ENCODE data around the gene PRKCI. TPM values are rescaled to one million over a fixed set of nuclear protein-coding genes. Genes with fewer than 3 reads are reported as not detected.
A peak's percentile ranks its signal among the peaks of the same experiment; 100 is the strongest.
"Not testable (repeated sequence)": the region's sequence is repeated elsewhere in the genome, so short reads cannot be mapped to it uniquely, and the experiment has no call there.

The PRKCI gene
- total RNA-seq, 1 experiment from 2014 or later = 21.8 TPM

DNA sequence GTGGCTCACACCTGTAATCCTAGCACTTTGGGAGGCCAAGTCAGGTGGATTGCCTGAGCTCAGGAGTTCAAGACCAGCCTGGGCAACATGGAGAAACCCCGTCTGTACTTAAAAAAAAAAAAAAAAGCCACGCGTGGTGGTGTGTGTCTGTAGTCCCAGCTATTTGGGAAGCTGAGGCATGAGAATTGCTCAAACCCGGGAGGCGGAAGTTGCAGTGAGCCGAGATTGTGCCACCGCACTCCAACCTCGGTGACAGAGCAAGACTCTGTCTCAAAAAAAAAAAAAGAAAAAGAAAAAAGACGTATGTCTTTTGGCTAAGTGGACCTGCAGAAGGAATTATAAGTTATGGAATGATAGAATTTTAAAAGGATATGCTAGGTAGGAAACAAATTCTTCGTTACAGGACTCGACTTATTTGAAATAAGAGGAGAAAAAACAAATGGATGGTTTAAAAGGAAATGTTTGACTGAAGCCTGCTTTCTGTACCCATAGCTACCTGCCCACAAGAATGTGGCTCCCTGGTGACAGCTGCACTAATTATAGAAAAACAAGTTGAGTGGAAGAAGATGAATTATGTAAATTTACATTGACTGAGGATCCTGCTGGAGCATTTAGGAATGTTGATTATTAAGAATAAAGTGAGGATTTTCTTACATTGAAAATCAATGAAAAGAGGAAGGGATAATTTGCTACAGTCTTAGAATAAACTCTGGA is 99.3 kb downstream of the PRKCI start:
- in situ Hi-C loops (cut with HindIII; ENCODE audit: low pct_unique_long_range_greater_than_20kb, low sequenced_read_pairs) = no loop called here
- DNase-seq (ENCODE audit: low read depth, low spot score) = no peak

DNA sequence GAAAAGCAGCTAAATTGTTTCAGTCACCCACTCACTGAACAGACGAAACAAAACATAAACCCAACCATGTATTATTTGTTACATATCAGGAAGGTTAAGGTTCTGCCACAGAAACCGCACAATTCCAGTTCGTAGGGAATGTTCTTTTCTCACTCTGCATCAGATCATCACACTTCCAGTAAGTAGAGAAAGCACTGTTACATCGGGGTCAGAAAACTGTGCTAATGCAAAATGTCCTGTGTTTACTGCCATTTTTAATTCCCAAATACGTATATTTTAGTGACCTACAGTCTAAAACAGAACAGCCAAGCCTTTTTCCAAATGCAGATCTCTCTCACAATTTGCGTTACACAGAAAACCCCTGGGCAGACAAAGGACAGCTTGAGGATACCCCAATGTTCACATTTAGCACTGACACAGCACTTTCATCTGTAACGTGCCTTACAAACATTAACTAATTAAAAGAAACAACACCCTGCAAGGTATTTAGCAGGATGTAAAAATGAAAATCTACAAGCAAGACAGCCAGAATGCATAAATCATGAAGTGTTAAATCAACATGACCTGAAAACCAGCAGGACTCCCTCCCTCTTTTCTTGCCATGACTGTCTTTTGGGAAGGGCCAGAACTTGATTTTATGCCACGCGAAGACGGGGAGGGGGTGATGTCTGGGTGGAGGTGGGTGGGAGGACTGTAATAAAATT is 100.5 kb downstream of the PRKCI start:
- no peak for DNase-seq (ENCODE audit: low read depth, low spot score)
- in situ Hi-C loops (cut with HindIII; ENCODE audit: low pct_unique_long_range_greater_than_20kb, low sequenced_read_pairs) = no loop called here

DNA sequence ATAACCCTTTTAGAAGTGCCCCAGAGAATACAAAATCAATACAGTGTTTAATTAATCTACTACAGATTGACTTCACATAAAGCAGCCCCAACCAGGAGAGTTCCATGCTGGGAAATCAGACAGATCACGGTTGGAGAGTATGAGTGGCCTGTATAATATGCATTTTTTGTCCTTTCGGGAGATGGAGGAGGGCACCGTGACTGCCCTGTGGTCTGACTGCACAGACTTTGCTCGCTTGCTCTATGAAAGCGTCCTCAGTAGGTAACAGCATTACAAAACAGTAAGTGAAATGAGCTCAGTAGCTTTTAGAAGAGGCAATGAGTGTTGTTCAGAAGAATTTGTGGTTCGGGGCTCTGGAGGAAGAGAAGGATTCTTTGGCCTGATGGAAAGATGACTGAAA is 101.1 kb downstream of the PRKCI start:
- in situ Hi-C loops (cut with HindIII; ENCODE audit: low pct_unique_long_range_greater_than_20kb, low sequenced_read_pairs) = no loop called here
- no peak for DNase-seq (ENCODE audit: low read depth, low spot score)

DNA sequence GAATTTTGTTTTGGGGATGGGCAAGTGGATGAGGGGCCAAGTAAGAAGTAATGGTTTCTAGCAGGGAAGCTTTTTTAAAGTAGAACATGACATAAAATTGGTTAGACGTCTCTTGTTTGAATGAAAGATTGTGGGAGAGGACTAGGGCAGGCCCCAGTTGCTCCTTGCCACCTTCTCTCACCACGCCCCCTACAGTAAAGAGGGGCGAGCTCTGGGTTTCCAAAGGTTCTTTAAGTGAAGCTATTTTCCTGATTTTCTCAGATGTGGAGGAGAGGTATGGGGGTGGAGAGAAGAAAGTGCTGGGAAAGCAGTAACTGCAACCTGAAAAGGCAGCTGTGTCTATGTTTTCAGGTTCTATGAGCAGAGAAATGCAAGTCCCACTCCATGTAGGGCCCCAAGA is 102.7 kb downstream of the PRKCI start:
- in situ Hi-C loops (cut with HindIII; ENCODE audit: low pct_unique_long_range_greater_than_20kb, low sequenced_read_pairs) = no loop called here

GRCh38 chr3:170327040-170327808 is 105.0 kb downstream of the PRKCI start:
- no peak for DNase-seq (ENCODE audit: low read depth, low spot score)
- in situ Hi-C loops (cut with HindIII; ENCODE audit: low pct_unique_long_range_greater_than_20kb, low sequenced_read_pairs) = no loop called here

More for the DNA sequence above, 102.7 kb downstream of the PRKCI start:
- no peak for DNase-seq (ENCODE audit: low read depth, low spot score)

GRCh38 chr3:170327868-170328548 is 105.8 kb downstream of the PRKCI start:
- in situ Hi-C loops (cut with HindIII; ENCODE audit: low pct_unique_long_range_greater_than_20kb, low sequenced_read_pairs) = not testable (repeated sequence)

DNA sequence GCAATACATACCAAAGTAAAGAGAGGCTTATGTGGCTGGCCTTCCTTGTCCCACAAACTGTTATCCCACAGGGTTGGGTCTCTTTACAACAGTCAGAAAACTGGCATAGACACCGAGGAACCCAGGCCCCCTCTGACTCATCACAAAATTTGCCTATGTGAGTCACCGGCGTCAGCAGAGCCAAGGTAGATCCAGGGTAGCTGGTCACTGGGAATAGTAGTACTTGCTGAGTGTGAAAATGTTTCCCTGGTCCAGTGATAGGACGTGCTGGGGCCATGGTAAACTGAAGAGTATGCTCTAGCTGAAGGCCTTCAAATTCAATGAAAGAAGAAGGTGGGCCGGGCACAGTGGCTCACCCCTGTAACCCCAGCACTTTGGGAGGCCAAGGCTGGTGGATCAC is 108.1 kb downstream of the PRKCI start:
- DNase-seq (ENCODE audit: low read depth, low spot score) = no peak
- in situ Hi-C loops (cut with HindIII; ENCODE audit: low pct_unique_long_range_greater_than_20kb, low sequenced_read_pairs) = no loop called here

More at GRCh38 chr3:170327868-170328548, 105.8 kb downstream of the PRKCI start:
- DNase-seq (ENCODE audit: low read depth, low spot score) = not testable (repeated sequence)

DNA sequence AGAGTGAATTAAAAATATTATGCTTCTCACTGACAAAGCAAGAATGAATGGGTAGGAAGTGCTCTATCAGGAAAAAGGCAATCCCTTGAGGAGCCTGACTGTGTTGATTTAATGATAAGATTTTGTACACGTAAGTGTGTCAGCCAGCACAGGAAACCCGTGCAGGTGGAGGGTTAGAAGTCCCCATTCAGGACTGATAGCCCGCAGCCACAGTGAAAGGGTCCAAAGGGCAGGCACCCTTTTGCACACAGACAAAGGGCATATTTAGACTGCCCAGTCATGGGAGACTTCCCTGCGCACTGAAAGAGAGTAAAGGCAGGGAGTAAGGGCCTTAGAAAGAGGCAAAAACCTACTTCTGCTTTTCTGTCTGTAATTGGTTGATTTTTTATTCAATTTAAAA is 108.9 kb downstream of the PRKCI start:
- peak; percentile 58 for DNase-seq (ENCODE audit: low read depth, low spot score)

DNA sequence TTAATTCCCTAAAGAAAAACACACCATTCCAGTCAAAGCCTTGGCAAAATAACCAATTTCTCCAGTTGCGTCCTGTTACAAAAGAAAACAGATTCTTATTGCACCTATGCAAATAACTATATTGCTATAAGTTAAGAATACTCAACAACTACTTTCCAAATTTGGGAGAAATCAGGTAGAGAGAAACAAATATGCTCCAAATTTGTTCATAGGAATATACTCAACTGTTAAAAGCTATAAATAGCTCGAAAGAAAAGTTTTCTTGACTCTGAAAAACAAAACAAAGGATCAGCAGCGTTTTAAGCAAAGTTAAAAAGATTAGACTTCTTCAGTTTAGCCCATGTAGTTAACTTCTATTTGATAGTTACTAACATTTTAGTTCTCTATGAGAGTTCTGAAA is 115.2 kb downstream of the PRKCI start:
- in situ Hi-C loops (cut with HindIII; ENCODE audit: low pct_unique_long_range_greater_than_20kb, low sequenced_read_pairs) = no loop called here

More for the DNA sequence above, 108.9 kb downstream of the PRKCI start:
- in situ Hi-C loops (cut with HindIII; ENCODE audit: low pct_unique_long_range_greater_than_20kb, low sequenced_read_pairs) = no loop called here

GRCh38 chr3:170338690-170339340 is 116.6 kb downstream of the PRKCI start:
- no peak for DNase-seq (ENCODE audit: low read depth, low spot score)
- in situ Hi-C loops (cut with HindIII; ENCODE audit: low pct_unique_long_range_greater_than_20kb, low sequenced_read_pairs) = no loop called here

More for the DNA sequence above, 115.2 kb downstream of the PRKCI start:
- no peak for DNase-seq (ENCODE audit: low read depth, low spot score)

DNA sequence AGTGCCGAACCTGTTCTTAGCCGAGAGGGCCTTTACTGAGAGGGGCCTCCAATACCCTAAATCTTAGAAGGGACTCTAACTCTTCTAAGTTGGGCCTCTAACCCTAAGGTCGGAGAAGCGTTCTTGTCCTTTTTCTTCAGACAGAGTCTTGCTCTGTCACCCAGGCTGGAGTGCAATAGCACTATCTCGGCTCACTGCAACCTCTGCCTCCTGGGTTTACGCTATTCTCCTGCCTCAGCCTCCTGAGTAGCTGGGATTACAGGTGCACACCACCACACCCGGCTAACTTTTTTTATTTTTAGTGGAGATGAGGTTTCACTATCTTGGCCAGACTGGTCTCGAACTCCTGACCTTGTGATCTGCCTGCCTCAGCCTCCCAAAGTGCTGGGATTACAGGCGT is 120.0 kb downstream of the PRKCI start:
- DNase-seq (ENCODE audit: low read depth, low spot score); in situ Hi-C loops (cut with HindIII; ENCODE audit: low pct_unique_long_range_greater_than_20kb, low sequenced_read_pairs): not testable (repeated sequence)

GRCh38 chr3:170343859-170344258 is 121.6 kb downstream of the PRKCI start:
- DNase-seq (ENCODE audit: low read depth, low spot score); in situ Hi-C loops (cut with HindIII; ENCODE audit: low pct_unique_long_range_greater_than_20kb, low sequenced_read_pairs): not testable (repeated sequence)

GRCh38 chr3:170344971-170345370 is 122.7 kb downstream of the PRKCI start:
- DNase-seq (ENCODE audit: low read depth, low spot score) = no peak
- in situ Hi-C loops (cut with HindIII; ENCODE audit: low pct_unique_long_range_greater_than_20kb, low sequenced_read_pairs) = no loop called here

- in situ Hi-C loops (cut with HindIII; ENCODE audit: low pct_unique_long_range_greater_than_20kb, low sequenced_read_pairs) = no loop called here
- no peak for DNase-seq (ENCODE audit: low read depth, low spot score)
Observed at GRCh38 chr3:170346481-170347392, 124.5 kb downstream of the PRKCI start.

DNA sequence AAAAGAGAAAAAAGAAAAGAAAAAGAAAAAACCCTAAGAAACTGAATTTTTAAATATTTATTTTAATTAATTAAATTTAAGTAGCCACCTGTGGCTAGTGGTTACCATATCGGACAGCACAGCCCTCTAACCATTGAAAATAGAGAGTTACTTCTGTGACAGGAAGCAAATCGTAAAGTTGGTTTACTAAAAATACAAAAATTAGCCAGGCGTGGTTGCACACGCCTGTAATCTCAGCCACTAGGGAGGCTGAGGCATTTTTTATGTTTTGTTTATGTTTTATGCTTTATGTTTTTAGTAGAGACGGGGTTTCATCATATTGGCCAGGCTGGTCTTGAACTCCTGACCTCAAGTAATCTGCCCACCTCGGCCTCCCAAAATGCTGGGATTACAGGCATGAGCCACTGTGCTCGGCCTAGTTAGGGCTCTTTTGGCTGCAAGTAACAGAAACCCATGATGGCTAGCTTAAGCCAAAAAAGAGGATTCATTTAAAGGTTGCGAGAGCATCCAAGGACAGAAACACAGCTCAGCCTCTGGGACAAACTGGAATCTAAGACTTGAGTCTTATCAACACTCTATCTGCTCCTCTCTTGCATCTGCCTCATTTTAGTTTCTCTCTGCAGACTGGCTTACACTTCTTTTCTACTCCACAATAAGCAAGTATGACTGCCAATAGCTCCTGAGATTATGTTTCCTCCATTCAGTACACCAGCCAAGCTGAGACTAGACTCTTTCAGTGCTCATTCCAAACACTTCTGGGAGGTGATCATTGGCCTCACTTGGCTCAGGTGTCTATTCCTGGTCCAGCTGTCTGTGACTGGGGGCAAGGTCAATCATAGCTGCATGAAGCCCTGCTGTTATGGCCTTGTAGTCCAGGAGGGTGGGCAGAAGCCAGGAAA is 128.5 kb downstream of the PRKCI start:
- in situ Hi-C loops (cut with HindIII; ENCODE audit: low pct_unique_long_range_greater_than_20kb, low sequenced_read_pairs) = no loop called here

More for the DNA sequence above, 128.5 kb downstream of the PRKCI start:
- no peak for DNase-seq (ENCODE audit: low read depth, low spot score)
